ENCODE results near the gene TBC1D26. TPM values are rescaled to one million over a fixed set of nuclear protein-coding genes. Genes with fewer than 3 reads are reported as not detected.
"Not testable (repeated sequence)": the region's sequence is repeated elsewhere in the genome, so short reads cannot be mapped to it uniquely, and the experiment has no call there.

TBC1D26 gene
- total and polyA plus RNA-seq, 2 donors (not counting 1 experiment from before 2014, with no cell fraction given), result 0.02 to 0.17 TPM

DNA sequence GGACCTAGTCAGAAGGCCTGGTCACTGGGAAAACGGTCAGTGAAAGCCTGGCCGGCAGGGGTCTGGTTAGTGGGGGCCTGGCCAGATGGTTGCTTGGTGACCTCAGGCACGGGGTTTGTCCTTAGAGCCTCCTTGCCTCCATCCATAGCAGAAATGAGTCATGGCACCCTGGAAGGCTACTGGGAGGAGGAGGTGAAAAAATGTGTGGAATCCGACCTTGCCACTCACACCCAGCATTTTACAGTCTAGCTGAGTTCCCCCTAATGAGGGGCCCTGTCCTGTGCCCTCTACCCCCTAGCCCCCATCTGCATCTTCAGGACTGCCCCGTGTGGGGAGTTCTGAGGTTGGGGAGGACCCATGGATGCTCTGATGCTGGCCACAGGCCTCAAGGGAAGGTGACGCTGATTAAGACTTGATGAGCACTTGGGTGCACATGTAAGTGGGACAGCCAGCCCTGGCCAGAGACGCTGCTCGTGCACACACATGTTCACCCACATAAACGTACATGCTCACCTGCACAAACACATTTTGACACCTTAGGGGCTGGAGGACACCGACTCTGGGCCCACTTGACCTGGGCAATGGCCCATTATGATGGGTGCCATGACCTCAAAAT is 1.2 kb downstream of the TBC1D26 start:
- not testable (repeated sequence) for H3K9ac ChIP-seq (ENCODE audit: insufficient read depth, low read length); H3K4me3 ChIP-seq (replicated peaks in 1 of 4; ENCODE audit: control extremely low read depth in 1 of 4, insufficient read depth in 1 of 4, low read depth in 3 of 4, low read length in 4 of 4); H3K4me2 ChIP-seq (ENCODE audit: extremely low read depth, insufficient read depth, low read length); H2AFZ ChIP-seq (ENCODE audit: low read length); H4K20me1 ChIP-seq (ENCODE audit: control insufficient read depth, extremely low read depth, insufficient read depth, low read length); H3K9me3 ChIP-seq (ENCODE audit: control insufficient read depth, insufficient read depth, low read depth, low read length); H3K27me3 ChIP-seq (ENCODE audit: control insufficient read depth, insufficient read depth, low read length); H3K4me1 ChIP-seq (ENCODE audit: control insufficient read depth, extremely low read depth, insufficient read depth, low read length); DNase-seq (ENCODE audit: low read depth in 2 of 2); H3K27ac ChIP-seq (ENCODE audit: insufficient read depth, low read length); H3K79me2 ChIP-seq (ENCODE audit: control insufficient read depth, insufficient read depth, low read length); H3K36me3 ChIP-seq (ENCODE audit: control insufficient read depth, insufficient read depth, low read length)

DNA sequence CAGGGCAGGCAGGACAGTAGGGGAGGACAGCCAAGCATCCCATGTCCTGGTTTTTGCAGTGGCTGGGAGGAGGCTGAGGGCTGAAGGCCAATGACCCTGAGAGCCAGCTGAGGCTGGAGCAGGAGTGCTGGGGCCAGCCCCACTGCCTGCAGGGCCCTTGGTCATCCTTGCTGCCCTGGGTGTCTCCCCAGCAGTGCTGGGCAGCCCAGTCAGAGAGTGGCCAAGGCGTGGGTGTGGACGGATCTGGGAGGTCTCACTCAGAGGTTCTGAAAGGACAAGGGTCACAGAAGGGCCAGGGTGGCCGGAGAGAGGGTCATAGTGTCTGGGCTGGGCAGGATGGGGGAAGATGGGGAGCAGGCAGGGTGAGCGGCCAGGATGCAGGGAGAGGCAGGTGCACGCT is 4.5 kb downstream of the TBC1D26 start:
- not testable (repeated sequence) for DNase-seq (ENCODE audit: low read depth in 2 of 2); H3K9ac ChIP-seq (ENCODE audit: insufficient read depth, low read length); H3K4me2 ChIP-seq (ENCODE audit: extremely low read depth, insufficient read depth, low read length); H4K20me1 ChIP-seq (ENCODE audit: control insufficient read depth, extremely low read depth, insufficient read depth, low read length); H3K9me3 ChIP-seq (ENCODE audit: control insufficient read depth, insufficient read depth, low read depth, low read length); H3K27ac ChIP-seq (ENCODE audit: insufficient read depth, low read length); H3K27me3 ChIP-seq (ENCODE audit: control insufficient read depth, insufficient read depth, low read length); H3K79me2 ChIP-seq (ENCODE audit: control insufficient read depth, insufficient read depth, low read length); H3K4me3 ChIP-seq (replicated peaks in 1 of 4; ENCODE audit: control extremely low read depth in 1 of 4, insufficient read depth in 1 of 4, low read depth in 3 of 4, low read length in 4 of 4); H3K4me1 ChIP-seq (ENCODE audit: control insufficient read depth, extremely low read depth, insufficient read depth, low read length); H2AFZ ChIP-seq (ENCODE audit: low read length); H3K36me3 ChIP-seq (ENCODE audit: control insufficient read depth, insufficient read depth, low read length)

DNA sequence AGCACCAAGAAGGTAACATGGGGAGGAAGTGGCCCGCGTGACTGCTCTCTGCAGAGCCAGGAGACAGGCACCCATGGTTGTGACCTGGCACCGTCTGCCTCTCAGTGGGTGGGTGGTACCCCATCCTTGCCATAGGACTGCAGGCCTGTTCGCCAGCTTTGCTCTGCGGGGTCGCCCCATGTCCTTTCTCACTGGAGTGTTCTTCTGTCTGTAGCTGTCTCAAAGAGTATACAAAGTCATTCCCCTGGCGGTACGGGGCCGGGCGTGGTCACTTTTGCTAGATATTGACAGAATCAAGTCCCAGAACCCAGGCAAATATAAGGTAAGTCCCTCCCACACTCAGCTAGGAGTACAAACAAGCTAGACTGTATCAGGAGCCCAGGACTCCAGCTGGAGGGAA is 6.0 kb downstream of the TBC1D26 start:
- Histone ChIP-seq H3K27ac (ENCODE audit: insufficient read depth, low read length) (no peak overlapping the region), H3K9me3 (ENCODE audit: control insufficient read depth, insufficient read depth, low read depth, low read length) (no peaks in the 10 kb centered on the region), H2AFZ (ENCODE audit: low read length) (no peak overlapping the region), H3K4me2 (ENCODE audit: extremely low read depth, insufficient read depth, low read length) (no peak overlapping the region), H3K79me2 (ENCODE audit: control insufficient read depth, insufficient read depth, low read length) (no peaks in the 10 kb centered on the region), H3K4me3 (replicated peaks in 1 of 4; ENCODE audit: control extremely low read depth in 1 of 4, insufficient read depth in 1 of 4, low read depth in 3 of 4, low read length in 4 of 4) (no peak overlapping the region), H3K4me1 (ENCODE audit: control insufficient read depth, extremely low read depth, insufficient read depth, low read length) (no peaks in the 10 kb centered on the region), H4K20me1 (ENCODE audit: control insufficient read depth, extremely low read depth, insufficient read depth, low read length) (no peaks in the 10 kb centered on the region), H3K36me3 (ENCODE audit: control insufficient read depth, insufficient read depth, low read length) (no peaks in the 10 kb centered on the region), H3K9ac (ENCODE audit: insufficient read depth, low read length) (no peak overlapping the region), H3K27me3 (ENCODE audit: control insufficient read depth, insufficient read depth, low read length) (no peaks in the 10 kb centered on the region)
- DNase-seq (ENCODE audit: low read depth in 2 of 2), result no peak
- TF ChIP-seq, protein P1, sequence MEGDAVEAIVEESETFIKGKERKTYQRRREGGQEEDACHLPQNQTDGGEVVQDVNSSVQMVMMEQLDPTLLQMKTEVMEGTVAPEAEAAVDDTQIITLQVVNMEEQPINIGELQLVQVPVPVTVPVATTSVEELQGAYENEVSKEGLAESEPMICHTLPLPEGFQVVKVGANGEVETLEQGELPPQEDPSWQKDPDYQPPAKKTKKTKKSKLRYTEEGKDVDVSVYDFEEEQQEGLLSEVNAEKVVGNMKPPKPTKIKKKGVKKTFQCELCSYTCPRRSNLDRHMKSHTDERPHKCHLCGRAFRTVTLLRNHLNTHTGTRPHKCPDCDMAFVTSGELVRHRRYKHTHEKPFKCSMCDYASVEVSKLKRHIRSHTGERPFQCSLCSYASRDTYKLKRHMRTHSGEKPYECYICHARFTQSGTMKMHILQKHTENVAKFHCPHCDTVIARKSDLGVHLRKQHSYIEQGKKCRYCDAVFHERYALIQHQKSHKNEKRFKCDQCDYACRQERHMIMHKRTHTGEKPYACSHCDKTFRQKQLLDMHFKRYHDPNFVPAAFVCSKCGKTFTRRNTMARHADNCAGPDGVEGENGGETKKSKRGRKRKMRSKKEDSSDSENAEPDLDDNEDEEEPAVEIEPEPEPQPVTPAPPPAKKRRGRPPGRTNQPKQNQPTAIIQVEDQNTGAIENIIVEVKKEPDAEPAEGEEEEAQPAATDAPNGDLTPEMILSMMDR (conservative IDR thresholded peaks at IDR 0.05 in 1 of 2, IDR thresholded peaks at IDR 0.05 in 1 of 2; ENCODE audit: low read depth in 1 of 2, low read length in 2 of 2), result no peak
- TF ChIP-seq EZH2 (IDR thresholded peaks at IDR 0.05; ENCODE audit: low read length, missing control alignments), result no peak

DNA sequence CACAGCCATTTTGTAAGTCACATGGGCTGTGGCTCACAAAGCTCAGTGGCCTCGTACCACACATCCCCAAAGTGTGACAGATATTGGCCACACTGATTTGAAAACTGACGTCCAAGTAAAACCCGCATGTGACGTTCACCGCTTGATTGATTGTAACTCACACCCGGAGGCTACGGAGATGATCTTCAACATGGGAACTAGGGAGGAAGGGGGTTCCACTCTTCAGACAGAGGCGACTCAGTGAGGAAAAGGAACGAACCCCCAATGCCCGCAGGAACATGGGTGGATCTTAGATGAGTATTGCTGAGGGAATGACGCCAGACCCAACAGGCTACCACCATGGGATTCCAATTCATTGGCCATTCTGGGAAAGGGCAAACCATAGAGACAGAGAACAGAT is 7.2 kb downstream of the TBC1D26 start:
- not testable (repeated sequence) for H3K79me2 ChIP-seq (ENCODE audit: control insufficient read depth, insufficient read depth, low read length); H2AFZ ChIP-seq (ENCODE audit: low read length); H3K4me2 ChIP-seq (ENCODE audit: extremely low read depth, insufficient read depth, low read length); H3K27ac ChIP-seq (ENCODE audit: insufficient read depth, low read length); H3K36me3 ChIP-seq (ENCODE audit: control insufficient read depth, insufficient read depth, low read length); H3K4me1 ChIP-seq (ENCODE audit: control insufficient read depth, extremely low read depth, insufficient read depth, low read length); H4K20me1 ChIP-seq (ENCODE audit: control insufficient read depth, extremely low read depth, insufficient read depth, low read length); H3K27me3 ChIP-seq (ENCODE audit: control insufficient read depth, insufficient read depth, low read length); H3K9ac ChIP-seq (ENCODE audit: insufficient read depth, low read length); DNase-seq (ENCODE audit: low read depth in 2 of 2); H3K9me3 ChIP-seq (ENCODE audit: control insufficient read depth, insufficient read depth, low read depth, low read length); H3K4me3 ChIP-seq (replicated peaks in 1 of 4; ENCODE audit: control extremely low read depth in 1 of 4, insufficient read depth in 1 of 4, low read depth in 3 of 4, low read length in 4 of 4)

DNA sequence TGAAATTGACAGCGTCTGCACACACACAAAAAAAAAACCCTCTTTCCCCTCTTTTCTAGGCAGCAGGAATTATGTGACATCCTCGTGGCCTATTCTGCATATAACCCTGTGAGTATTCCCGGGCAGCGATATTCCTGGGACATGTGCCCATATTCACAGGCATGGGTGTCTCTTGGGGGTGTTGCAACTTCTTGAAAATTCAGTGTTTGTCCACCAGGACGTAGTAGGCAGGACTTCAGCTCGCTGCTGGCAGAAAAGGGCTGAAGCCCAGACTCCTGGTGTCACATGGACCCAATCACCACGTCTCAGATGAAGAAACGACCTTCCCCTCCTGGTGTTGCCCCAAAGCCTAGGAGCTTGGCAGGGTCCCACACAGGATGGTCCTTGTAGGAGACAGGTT is 8.0 kb downstream of the TBC1D26 start:
- H3K4me2 ChIP-seq (ENCODE audit: extremely low read depth, insufficient read depth, low read length); H3K9ac ChIP-seq (ENCODE audit: insufficient read depth, low read length); H4K20me1 ChIP-seq (ENCODE audit: control insufficient read depth, extremely low read depth, insufficient read depth, low read length); DNase-seq (ENCODE audit: low read depth in 2 of 2); H2AFZ ChIP-seq (ENCODE audit: low read length); H3K9me3 ChIP-seq (ENCODE audit: control insufficient read depth, insufficient read depth, low read depth, low read length); H3K4me1 ChIP-seq (ENCODE audit: control insufficient read depth, extremely low read depth, insufficient read depth, low read length); H3K4me3 ChIP-seq (replicated peaks in 1 of 4; ENCODE audit: control extremely low read depth in 1 of 4, insufficient read depth in 1 of 4, low read depth in 3 of 4, low read length in 4 of 4); H3K27ac ChIP-seq (ENCODE audit: insufficient read depth, low read length); H3K79me2 ChIP-seq (ENCODE audit: control insufficient read depth, insufficient read depth, low read length); H3K36me3 ChIP-seq (ENCODE audit: control insufficient read depth, insufficient read depth, low read length); H3K27me3 ChIP-seq (ENCODE audit: control insufficient read depth, insufficient read depth, low read length): not testable (repeated sequence)

All from fibroblast of lung (primary cell).